Stimulated activated CD8-positive, alpha-beta memory T cell treated with anti-CD3 and anti-CD28 coated beads, Interleukin-7, amount 100 ng/mL, for 4 hours (primary cell): ENCODE data around the gene LRRC61.
"Not testable (repeated sequence)": the region's sequence is repeated elsewhere in the genome, so short reads cannot be mapped to it uniquely, and the experiment has no call there.

Source experiments
- DNase-seq, 2 donors: peaks; one replicate each; pipeline ENCODE4 v3.0.0-alpha.2; 2020; ENCODE audit warnings: low read depth in 2 of 2

Gene LRRC61

GRCh38 chr7:150383710-150384397 lies 60.7 kb downstream of the LRRC61 start:
- DNase-seq, result no peak

GRCh38 chr7:150384406-150385301 lies 61.5 kb downstream of the LRRC61 start:
- no peak for DNase-seq

DNA sequence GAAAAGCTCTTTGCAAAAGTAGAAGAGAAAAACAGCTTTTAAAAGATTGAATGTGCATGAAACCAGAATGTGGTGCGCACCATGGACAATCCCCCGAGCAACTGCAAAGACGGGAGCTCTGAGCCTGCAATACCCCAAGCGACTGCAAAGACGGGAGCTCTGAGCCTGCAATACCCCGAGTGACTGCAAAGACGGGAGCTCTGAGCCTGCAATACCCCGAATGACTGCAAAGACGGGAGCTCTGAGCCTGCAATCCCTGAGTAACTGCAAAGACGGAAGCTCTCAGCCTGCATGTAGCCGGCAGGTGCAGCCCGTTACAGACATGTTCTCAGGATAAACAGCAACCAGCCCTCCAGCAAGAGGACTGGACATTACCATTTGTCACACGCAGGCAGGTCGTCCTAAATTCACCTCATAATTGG lies 62.2 kb downstream of the LRRC61 start:
- DNase-seq, result no peak

GRCh38 chr7:150385884-150386283 lies 62.7 kb downstream of the LRRC61 start:
- DNase-seq, result not testable (repeated sequence)
